SK-N-SH treated with all-trans-retinoic acid at 6 μM for 48 hours (cell line): ENCODE measurements around the gene SLC3A2.

ENCODE experiments used
- ATAC-seq: fragments of 200-7000 bp; cut with Tn5 transposase; 3 replicates; pipeline ENCODE4 v1.9.1; 2020; ENCODE audit warnings: mild to moderate bottlenecking, moderate library complexity
- ARNTL ChIP-seq: fragments of 450-650 bp; formaldehyde crosslinking; IDR thresholded peaks from 2 replicates; pipeline ENCODE4 v1.5.0; 2020; ENCODE audit warnings: low read depth, mild to moderate bottlenecking, moderate library complexity, borderline replicate concordance
- CSDC2 ChIP-seq: fragments of 250-450 bp; sonication (Bioruptor Pico); IDR thresholded peaks from 2 replicates; pipeline ENCODE4 v1.5.0; 2020; ENCODE audit warnings: mild to moderate bottlenecking, moderate library complexity
- ESRRG ChIP-seq: fragments of 250-450 bp; sonication (Bioruptor Pico); IDR thresholded peaks from 2 replicates; pipeline ENCODE4 v1.6.1; 2021; ENCODE audit warnings: mild to moderate bottlenecking
- PPARA ChIP-seq: fragments of 250-450 bp; sonication (Bioruptor Pico); IDR thresholded peaks from 2 replicates; pipeline ENCODE4 v1.5.0; 2020; ENCODE audit warnings: mild to moderate bottlenecking, borderline replicate concordance
- RARB ChIP-seq: fragments of 250-450 bp; sonication (Bioruptor Pico); IDR thresholded peaks from 2 replicates; pipeline ENCODE4 v1.8.0; 2021; ENCODE audit warnings: mild to moderate bottlenecking, moderate library complexity
- SNAI2 ChIP-seq: fragments of 250-450 bp; sonication (Bioruptor Pico); IDR thresholded peaks from 2 replicates; pipeline ENCODE4 v1.5.0; 2020; ENCODE audit warnings: mild to moderate bottlenecking, moderate library complexity
- TCF4 ChIP-seq: fragments of 250-450 bp; sonication (Bioruptor Pico); IDR thresholded peaks from 2 replicates; pipeline ENCODE4 v1.8.0; 2021; ENCODE audit warnings: mild to moderate bottlenecking, moderate library complexity, borderline replicate concordance
- TOX ChIP-seq: fragments of 250-450 bp; sonication (Bioruptor Pico); IDR thresholded peaks from 2 replicates; pipeline ENCODE4 v1.8.0; 2021; ENCODE audit warnings: mild to moderate bottlenecking, moderate library complexity, borderline replicate concordance
- ZC3H10 ChIP-seq: fragments of 250-450 bp; sonication (Bioruptor Pico); IDR thresholded peaks from 2 replicates; pipeline ENCODE4 v1.5.1; 2021; ENCODE audit warnings: mild to moderate bottlenecking, moderate library complexity
- ZFP3 ChIP-seq: fragments of 250-450 bp; sonication (Bioruptor Pico); IDR thresholded peaks from 2 replicates; pipeline ENCODE4 v1.5.0; 2020; ENCODE audit warnings: mild to moderate bottlenecking, moderate library complexity
- ZFP30 ChIP-seq: fragments of 450-650 bp; formaldehyde crosslinking; IDR thresholded peaks from 2 replicates; pipeline ENCODE4 v1.5.0; 2022; ENCODE audit warnings: mild to moderate bottlenecking, moderate library complexity
- ZNF565 ChIP-seq: fragments of 450-650 bp; formaldehyde crosslinking; conservative IDR thresholded peaks from 2 replicates; pipeline ENCODE4 v1.5.0; 2020; ENCODE audit warnings: low read depth, mild to moderate bottlenecking, moderate library complexity
- ZNF70 ChIP-seq: fragments of 450-650 bp; formaldehyde crosslinking; IDR thresholded peaks from 2 replicates; pipeline ENCODE4 v1.5.0; 2020; ENCODE audit warnings: mild to moderate bottlenecking, moderate library complexity
- ZNF8 ChIP-seq: fragments of 450-650 bp; formaldehyde crosslinking; IDR thresholded peaks from 2 replicates; pipeline ENCODE4 v1.5.0; 2020; ENCODE audit warnings: mild to moderate bottlenecking, moderate library complexity
- TF ChIP-seq, protein P1 (sequence below): fragments of 250-450 bp; sonication (Bioruptor Pico); IDR thresholded peaks from 2 replicates; pipeline ENCODE4 v1.5.1; 2021; ENCODE audit warnings: mild to moderate bottlenecking, moderate library complexity
- TF ChIP-seq, protein P2 (sequence below): fragments of 250-450 bp; sonication (Bioruptor Pico); IDR thresholded peaks from 2 replicates; pipeline ENCODE4 v1.5.1; 2020; ENCODE audit warnings: low read depth, mild to moderate bottlenecking, moderate library complexity
- TF ChIP-seq, protein P3 (sequence below): fragments of 250-450 bp; sonication (Bioruptor Pico); IDR thresholded peaks from 2 replicates; pipeline ENCODE4 v1.8.0; 2021; ENCODE audit warnings: low read depth, mild to moderate bottlenecking, moderate library complexity, borderline replicate concordance
- TF ChIP-seq, protein P4 (sequence below): fragments of 250-450 bp; sonication (Bioruptor Pico); IDR thresholded peaks from 2 replicates; pipeline ENCODE4 v1.8.0; 2020; ENCODE audit warnings: mild to moderate bottlenecking, moderate library complexity, borderline replicate concordance

Gene SLC3A2

DNA sequence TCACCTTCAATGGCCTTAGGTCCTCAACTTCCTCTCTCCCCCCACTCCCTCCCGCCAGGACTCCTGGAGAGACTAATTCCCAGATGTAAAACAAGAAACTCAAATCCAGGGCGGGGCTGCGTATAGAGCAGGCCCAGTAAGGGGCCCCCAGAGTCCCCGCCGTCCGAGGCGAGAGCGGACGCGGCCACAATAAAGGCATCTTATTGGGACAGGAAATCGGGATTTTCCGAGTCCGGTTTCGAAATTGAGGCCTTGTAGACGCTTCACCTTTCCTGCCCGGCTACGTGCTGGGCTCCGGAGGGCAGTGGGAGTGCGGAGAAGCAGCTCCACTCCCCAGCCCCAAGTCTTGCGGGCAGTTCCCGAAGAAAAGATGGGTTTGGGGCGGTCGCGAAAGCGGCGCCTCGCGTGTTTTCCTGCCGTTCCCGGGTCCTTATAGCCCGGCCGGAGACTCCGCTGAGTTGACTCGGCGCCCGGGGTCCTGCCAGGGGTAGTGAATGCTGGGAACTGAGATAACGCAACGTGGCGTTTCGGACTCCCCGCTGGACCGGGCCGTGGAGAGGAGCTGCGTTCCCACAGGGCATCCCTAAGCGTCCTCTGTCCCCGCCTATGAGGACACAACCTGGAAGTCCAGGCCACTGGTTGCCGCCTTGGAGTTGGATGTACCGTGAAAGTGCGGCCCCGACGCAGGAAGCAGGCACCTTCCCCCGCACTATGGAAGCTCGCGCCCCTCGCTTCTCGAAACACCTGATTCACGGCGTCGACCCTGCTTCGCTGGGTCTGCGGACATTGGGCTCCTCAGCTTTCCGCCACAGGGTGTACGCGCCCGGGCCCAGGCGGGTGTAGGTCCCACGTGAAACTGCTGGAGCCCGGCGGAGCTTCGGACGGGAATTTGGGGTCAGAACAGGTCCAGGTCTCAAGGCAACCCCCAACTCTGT lies 45.3 kb downstream of the SLC3A2 start:
- no peak for ATAC-seq
- TF ChIP-seq RARB (CRISPR knock-in tag) (no peak), ZNF565 (CRISPR knock-in tag) (no peak)

DNA sequence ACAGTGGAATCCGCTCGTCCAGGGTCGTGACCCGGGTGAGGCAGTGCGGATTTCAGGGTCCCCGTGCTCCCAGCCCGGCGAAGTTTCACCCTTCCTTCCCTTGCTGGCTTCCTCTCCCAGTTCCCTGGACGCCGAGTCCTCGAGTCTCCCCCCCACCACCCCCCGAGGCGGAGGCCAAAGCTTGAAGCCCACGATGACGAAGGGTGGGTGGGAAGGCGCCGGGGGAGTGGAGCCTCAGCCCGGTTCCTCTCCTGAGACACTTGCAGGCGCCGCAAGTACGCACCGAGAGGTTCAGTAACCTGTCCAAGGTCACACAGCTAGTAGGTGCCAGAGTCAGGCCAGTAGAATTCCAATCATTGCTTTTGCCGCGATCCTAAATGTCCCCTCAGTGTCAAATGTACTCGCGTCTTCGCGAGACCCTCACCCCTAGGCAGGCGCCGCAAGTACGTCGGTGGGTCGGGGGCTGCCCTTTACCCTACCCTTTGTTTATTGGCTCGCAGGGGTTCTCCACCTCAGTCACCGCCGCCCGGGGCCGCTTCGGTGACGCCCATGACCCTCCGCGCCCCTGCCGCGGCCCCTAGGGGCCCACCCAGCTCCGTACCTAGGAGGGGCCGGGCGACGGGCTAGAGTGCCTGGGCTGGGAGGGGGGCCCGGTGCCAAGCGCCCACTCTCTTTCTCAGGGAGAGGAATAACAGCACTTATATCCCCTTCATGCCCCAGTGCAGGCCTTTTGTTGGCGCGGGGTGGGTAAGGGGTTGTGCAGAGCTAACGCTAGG lies 46.2 kb downstream of the SLC3A2 start:
- TF ChIP-seq SNAI2 (CRISPR knock-in tag) (no peak), ARNTL (CRISPR knock-in tag) (no peak)
- ATAC-seq = no peak

GRCh38 chr11:62928011-62928410 lies 47.3 kb downstream of the SLC3A2 start:
- peak; percentile 17; the same call in 1 of the 3 replicates for ATAC-seq
- TF ChIP-seq TCF4 (CRISPR knock-in tag) (no peak), CSDC2 (CRISPR knock-in tag) (no peak), PPARA (CRISPR knock-in tag) (no peak), ESRRG (CRISPR knock-in tag) (no peak), ZFP3 (CRISPR knock-in tag) (no peak), ZC3H10 (CRISPR knock-in tag) (no peak)
- TF ChIP-seq, protein P1, sequence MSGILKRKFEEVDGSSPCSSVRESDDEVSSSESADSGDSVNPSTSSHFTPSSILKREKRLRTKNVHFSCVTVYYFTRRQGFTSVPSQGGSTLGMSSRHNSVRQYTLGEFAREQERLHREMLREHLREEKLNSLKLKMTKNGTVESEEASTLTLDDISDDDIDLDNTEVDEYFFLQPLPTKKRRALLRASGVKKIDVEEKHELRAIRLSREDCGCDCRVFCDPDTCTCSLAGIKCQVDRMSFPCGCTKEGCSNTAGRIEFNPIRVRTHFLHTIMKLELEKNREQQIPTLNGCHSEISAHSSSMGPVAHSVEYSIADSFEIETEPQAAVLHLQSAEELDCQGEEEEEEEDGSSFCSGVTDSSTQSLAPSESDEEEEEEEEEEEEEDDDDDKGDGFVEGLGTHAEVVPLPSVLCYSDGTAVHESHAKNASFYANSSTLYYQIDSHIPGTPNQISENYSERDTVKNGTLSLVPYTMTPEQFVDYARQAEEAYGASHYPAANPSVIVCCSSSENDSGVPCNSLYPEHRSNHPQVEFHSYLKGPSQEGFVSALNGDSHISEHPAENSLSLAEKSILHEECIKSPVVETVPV = no peak
- TF ChIP-seq, protein P2, sequence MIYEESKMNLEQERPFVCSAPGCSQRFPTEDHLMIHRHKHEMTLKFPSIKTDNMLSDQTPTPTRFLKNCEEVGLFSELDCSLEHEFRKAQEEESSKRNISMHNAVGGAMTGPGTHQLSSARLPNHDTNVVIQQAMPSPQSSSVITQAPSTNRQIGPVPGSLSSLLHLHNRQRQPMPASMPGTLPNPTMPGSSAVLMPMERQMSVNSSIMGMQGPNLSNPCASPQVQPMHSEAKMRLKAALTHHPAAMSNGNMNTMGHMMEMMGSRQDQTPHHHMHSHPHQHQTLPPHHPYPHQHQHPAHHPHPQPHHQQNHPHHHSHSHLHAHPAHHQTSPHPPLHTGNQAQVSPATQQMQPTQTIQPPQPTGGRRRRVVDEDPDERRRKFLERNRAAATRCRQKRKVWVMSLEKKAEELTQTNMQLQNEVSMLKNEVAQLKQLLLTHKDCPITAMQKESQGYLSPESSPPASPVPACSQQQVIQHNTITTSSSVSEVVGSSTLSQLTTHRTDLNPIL (CRISPR knock-in tag) = no peak

GRCh38 chr11:62930157-62930556 lies 49.5 kb downstream of the SLC3A2 start:
- TF ChIP-seq ZNF565 (CRISPR knock-in tag) = no peak
- TF ChIP-seq, protein P3, sequence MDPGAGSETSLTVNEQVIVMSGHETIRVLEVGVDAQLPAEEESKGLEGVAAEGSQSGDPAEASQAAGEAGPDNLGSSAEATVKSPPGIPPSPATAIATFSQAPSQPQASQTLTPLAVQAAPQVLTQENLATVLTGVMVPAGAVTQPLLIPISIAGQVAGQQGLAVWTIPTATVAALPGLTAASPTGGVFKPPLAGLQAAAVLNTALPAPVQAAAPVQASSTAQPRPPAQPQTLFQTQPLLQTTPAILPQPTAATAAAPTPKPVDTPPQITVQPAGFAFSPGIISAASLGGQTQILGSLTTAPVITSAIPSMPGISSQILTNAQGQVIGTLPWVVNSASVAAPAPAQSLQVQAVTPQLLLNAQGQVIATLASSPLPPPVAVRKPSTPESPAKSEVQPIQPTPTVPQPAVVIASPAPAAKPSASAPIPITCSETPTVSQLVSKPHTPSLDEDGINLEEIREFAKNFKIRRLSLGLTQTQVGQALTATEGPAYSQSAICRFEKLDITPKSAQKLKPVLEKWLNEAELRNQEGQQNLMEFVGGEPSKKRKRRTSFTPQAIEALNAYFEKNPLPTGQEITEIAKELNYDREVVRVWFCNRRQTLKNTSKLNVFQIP (CRISPR knock-in tag) = no peak
- no peak for TF ChIP-seq RARB (CRISPR knock-in tag)
- TF ChIP-seq ZC3H10 (CRISPR knock-in tag) = no peak
- no peak for TF ChIP-seq CSDC2 (CRISPR knock-in tag)
- no peak for TF ChIP-seq SNAI2 (CRISPR knock-in tag)
- TF ChIP-seq ARNTL (CRISPR knock-in tag) = no peak
- TF ChIP-seq TOX = no peak
- TF ChIP-seq, protein P4, sequence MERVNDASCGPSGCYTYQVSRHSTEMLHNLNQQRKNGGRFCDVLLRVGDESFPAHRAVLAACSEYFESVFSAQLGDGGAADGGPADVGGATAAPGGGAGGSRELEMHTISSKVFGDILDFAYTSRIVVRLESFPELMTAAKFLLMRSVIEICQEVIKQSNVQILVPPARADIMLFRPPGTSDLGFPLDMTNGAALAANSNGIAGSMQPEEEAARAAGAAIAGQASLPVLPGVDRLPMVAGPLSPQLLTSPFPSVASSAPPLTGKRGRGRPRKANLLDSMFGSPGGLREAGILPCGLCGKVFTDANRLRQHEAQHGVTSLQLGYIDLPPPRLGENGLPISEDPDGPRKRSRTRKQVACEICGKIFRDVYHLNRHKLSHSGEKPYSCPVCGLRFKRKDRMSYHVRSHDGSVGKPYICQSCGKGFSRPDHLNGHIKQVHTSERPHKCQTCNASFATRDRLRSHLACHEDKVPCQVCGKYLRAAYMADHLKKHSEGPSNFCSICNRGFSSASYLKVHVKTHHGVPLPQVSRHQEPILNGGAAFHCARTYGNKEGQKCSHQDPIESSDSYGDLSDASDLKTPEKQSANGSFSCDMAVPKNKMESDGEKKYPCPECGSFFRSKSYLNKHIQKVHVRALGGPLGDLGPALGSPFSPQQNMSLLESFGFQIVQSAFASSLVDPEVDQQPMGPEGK (CRISPR knock-in tag) = no peak
- TF ChIP-seq, protein P2 (CRISPR knock-in tag) = no peak
- TF ChIP-seq ZNF8 = no peak
- TF ChIP-seq ZFP30 = no peak
- no peak for TF ChIP-seq ESRRG (CRISPR knock-in tag)
- no peak for TF ChIP-seq ZNF70
- TF ChIP-seq TCF4 (CRISPR knock-in tag) = no peak
- TF ChIP-seq PPARA (CRISPR knock-in tag) = no peak
- TF ChIP-seq, all 23 proteins: peak for 0
- ATAC-seq = no peak
